Measurements from ENCODE around the gene DNASE1. TPM values are rescaled to one million over a fixed set of nuclear protein-coding genes. Genes with fewer than 3 reads are reported as not detected.

The DNASE1 gene
- total and polyA plus RNA-seq, 4 donors, result 0.77 to 11.6 (median 6.2) TPM

GRCh38 chr16:3670711-3671110 is 16.2 kb downstream of the DNASE1 start:
- TF ChIP-seq RAD21 (IDR thresholded peaks at IDR 0.05) (no peak), SP1 (IDR thresholded peaks at IDR 0.05) (no peak), TAF1 (conservative IDR thresholded peaks at IDR 0.05) (no peak), GABPA (IDR thresholded peaks at IDR 0.05 in 1 of 2, conservative IDR thresholded peaks at IDR 0.05 in 1 of 2) (no peak), RXRA (IDR thresholded peaks at IDR 0.05) (no peak), NR2F2 (IDR thresholded peaks at IDR 0.05) (no peak), MAX (IDR thresholded peaks at IDR 0.05) (no peak), FOXA1 (IDR thresholded peaks at IDR 0.05) (no peak), EGR1 (IDR thresholded peaks at IDR 0.05; ENCODE audit: low read depth in 2 of 2) (no peak), CTCF (IDR thresholded peaks at IDR 0.05; ENCODE audit: low read depth, low read length, missing input control) (no peak), ATF3 (IDR thresholded peaks at IDR 0.05) (no peak), ZBTB33 (IDR thresholded peaks at IDR 0.05) (no peak), JUND (IDR thresholded peaks at IDR 0.05) (no peak), HNF4G (IDR thresholded peaks at IDR 0.05) (no peak), FOXA2 (IDR thresholded peaks at IDR 0.05) (no peak), YY1 (IDR thresholded peaks at IDR 0.05) (no peak), HNF4A (conservative IDR thresholded peaks at IDR 0.05) (no peak)
- TF ChIP-seq, protein P1, sequence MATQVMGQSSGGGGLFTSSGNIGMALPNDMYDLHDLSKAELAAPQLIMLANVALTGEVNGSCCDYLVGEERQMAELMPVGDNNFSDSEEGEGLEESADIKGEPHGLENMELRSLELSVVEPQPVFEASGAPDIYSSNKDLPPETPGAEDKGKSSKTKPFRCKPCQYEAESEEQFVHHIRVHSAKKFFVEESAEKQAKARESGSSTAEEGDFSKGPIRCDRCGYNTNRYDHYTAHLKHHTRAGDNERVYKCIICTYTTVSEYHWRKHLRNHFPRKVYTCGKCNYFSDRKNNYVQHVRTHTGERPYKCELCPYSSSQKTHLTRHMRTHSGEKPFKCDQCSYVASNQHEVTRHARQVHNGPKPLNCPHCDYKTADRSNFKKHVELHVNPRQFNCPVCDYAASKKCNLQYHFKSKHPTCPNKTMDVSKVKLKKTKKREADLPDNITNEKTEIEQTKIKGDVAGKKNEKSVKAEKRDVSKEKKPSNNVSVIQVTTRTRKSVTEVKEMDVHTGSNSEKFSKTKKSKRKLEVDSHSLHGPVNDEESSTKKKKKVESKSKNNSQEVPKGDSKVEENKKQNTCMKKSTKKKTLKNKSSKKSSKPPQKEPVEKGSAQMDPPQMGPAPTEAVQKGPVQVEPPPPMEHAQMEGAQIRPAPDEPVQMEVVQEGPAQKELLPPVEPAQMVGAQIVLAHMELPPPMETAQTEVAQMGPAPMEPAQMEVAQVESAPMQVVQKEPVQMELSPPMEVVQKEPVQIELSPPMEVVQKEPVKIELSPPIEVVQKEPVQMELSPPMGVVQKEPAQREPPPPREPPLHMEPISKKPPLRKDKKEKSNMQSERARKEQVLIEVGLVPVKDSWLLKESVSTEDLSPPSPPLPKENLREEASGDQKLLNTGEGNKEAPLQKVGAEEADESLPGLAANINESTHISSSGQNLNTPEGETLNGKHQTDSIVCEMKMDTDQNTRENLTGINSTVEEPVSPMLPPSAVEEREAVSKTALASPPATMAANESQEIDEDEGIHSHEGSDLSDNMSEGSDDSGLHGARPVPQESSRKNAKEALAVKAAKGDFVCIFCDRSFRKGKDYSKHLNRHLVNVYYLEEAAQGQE (IDR thresholded peaks at IDR 0.05), result no peak
- Histone ChIP-seq H3K4me3 (ENCODE audit: low read depth in 1 of 3, low read length in 3 of 3) (no peak overlapping the region), H3K36me3 (ENCODE audit: control insufficient read depth in 4 of 4, insufficient read depth in 3 of 4, low read depth in 1 of 4, low read length in 3 of 4) (peaks cover 16 to 74% (median 21%) of the 10 kb centered on the region in 4 donors), H3K9ac (ENCODE audit: low read depth in 1 of 2, low read length in 2 of 2) (no peak overlapping the region), H3K4me1 (ENCODE audit: control insufficient read depth in 4 of 4, insufficient read depth in 4 of 4, low read length in 3 of 4) (peaks cover 0 to 4% (median 0%) of the 10 kb centered on the region in 4 donors), H3K27ac (ENCODE audit: low read depth in 1 of 2, low read length in 2 of 2) (no peak overlapping the region), H3K9me3 (ENCODE audit: control insufficient read depth in 4 of 4, low read length in 3 of 4) (no peaks in the 10 kb centered on the region), H3K27me3 (ENCODE audit: control insufficient read depth in 4 of 4, insufficient read depth in 4 of 4, low read length in 3 of 4) (no peaks in the 10 kb centered on the region)
- no peak for DNase-seq (ENCODE audit: low spot score)
- WGBS, result 95% methylated on average over 13 of the region's 13 CpGs
